IMR-90 (cell line): ENCODE measurements around the gene WIPF1. TPM values are rescaled to one million over a fixed set of nuclear protein-coding genes. Genes with fewer than 3 reads are reported as not detected.

ENCODE experiments used
- ATAC-seq: fragments of 200-7000 bp; cut with Tn5 transposase; 2 replicates; pipeline ENCODE4 v1.9.1; 2020; ENCODE audit warnings: low read depth, mild to moderate bottlenecking, moderate library complexity
- BruUV-seq: library from RNA; stranded (reverse); fragments of 400-500 nt; replicated peaks from 2 replicates; lab custom pipeline; 2021; lab: Mats Ljungman, UMichigan
- CTCF ChIA-PET: fragments of 300-600 bp; formaldehyde crosslinking; extraction: SDS; loops from one replicate; lab custom pipeline; 2021; ENCODE audit warnings: antibody characterized with exemption; lab: Yijun Ruan, JAX
- POLR2A ChIA-PET: fragments of 300-600 bp; sonication (Branson Sonifier 250); formaldehyde crosslinking; loops from one replicate; lab custom pipeline; 2022; ENCODE audit warnings: antibody characterized with exemption; ENCODE audit not compliant: unreplicated experiment; lab: Charles Lee
- DNase-seq: peaks from one replicate; pipeline ENCODE4 v3.0.0; 2013
- H2AFZ ChIP-seq: replicated peaks from 2 replicates; pipeline ENCODE3; 2013; ENCODE audit warnings: low read length, mild to moderate bottlenecking; ENCODE audit not compliant: poor library complexity
- H2AK5ac ChIP-seq: 2 replicates; pipeline ENCODE4 v1.6.1; 2013; ENCODE audit warnings: low read depth, low read length, inconsistent platforms
- H2AK9ac ChIP-seq: replicated peaks from 2 replicates; pipeline ENCODE3; 2013; ENCODE audit warnings: mild to moderate bottlenecking, low read depth, low read length, moderate library complexity; ENCODE audit not compliant: poor library complexity
- H2BK120ac ChIP-seq: 2 replicates; pipeline ENCODE4 v1.6.1; 2013; ENCODE audit warnings: low read depth, low read length, inconsistent platforms
- H2BK15ac ChIP-seq: 3 replicates; pipeline ENCODE4 v1.6.1; 2013; ENCODE audit warnings: low read depth, low read length, inconsistent platforms
- H2BK20ac ChIP-seq: 2 replicates; pipeline ENCODE4 v1.6.1; 2013; ENCODE audit warnings: low read depth, mild to moderate bottlenecking, inconsistent platforms, low read length, moderate library complexity
- H2BK5ac ChIP-seq: 2 replicates; pipeline ENCODE4 v1.6.1; 2013; ENCODE audit warnings: mild to moderate bottlenecking, low read depth, low read length, inconsistent platforms; ENCODE audit not compliant: poor library complexity, severe bottlenecking
- H3K14ac ChIP-seq: replicated peaks from 2 replicates; pipeline ENCODE4 v1.6.1; 2013; ENCODE audit warnings: low read depth, low read length, inconsistent platforms
- H3K18ac ChIP-seq: 2 replicates; pipeline ENCODE4 v1.6.1; 2013; ENCODE audit warnings: low read depth, low read length, control low read depth
- H3K23ac ChIP-seq: 2 replicates; pipeline ENCODE4 v1.6.1; 2013; ENCODE audit warnings: low read depth, low read length, inconsistent platforms
- H3K27ac ChIP-seq: 2 replicates; pipeline ENCODE4 v1.5.1; 2013; ENCODE audit warnings: mild to moderate bottlenecking, control low read depth, low read length; ENCODE audit not compliant: insufficient read depth
- H3K27me3 ChIP-seq: 2 replicates; pipeline ENCODE4 v1.6.1; 2013; ENCODE audit warnings: low read length; ENCODE audit not compliant: control insufficient read depth, insufficient read depth
- H3K36me3 ChIP-seq: 2 replicates; pipeline ENCODE4 v1.6.1; 2013; ENCODE audit warnings: low read length, mixed read lengths; ENCODE audit not compliant: control insufficient read depth, insufficient read depth
- H3K4ac ChIP-seq: 2 replicates; pipeline ENCODE4 v1.6.1; 2013; ENCODE audit warnings: low read depth, low read length, inconsistent platforms
- H3K4me1 ChIP-seq: 2 replicates; pipeline ENCODE4 v1.6.1; 2013; ENCODE audit warnings: low read length, mixed read lengths; ENCODE audit not compliant: control insufficient read depth, insufficient read depth
- H3K4me2 ChIP-seq: 2 replicates; pipeline ENCODE4 v1.6.1; 2013; ENCODE audit warnings: low read depth, mild to moderate bottlenecking, control low read depth, low read length, moderate library complexity
- H3K4me3 ChIP-seq: 2 replicates; pipeline ENCODE4 v1.5.1; 2013; ENCODE audit warnings: low read depth, mild to moderate bottlenecking, control low read depth, low read length, moderate library complexity; ENCODE audit not compliant: insufficient read depth
- H3K56ac ChIP-seq: 2 replicates; pipeline ENCODE4 v1.6.1; 2013; ENCODE audit warnings: low read length, inconsistent platforms; ENCODE audit not compliant: insufficient read depth; ENCODE audit errors: extremely low read depth
- H3K79me1 ChIP-seq, 2 experiments: 2 replicates each; pipeline ENCODE4 v1.6.1; 2013; ENCODE audit warnings: low read length in 2 of 2, inconsistent platforms in 1 of 2, low read depth in 1 of 2
- H3K9ac ChIP-seq: 2 replicates; pipeline ENCODE4 v1.6.1; 2013; ENCODE audit warnings: low read depth, low read length, control low read depth
- H3K9me1 ChIP-seq: 2 replicates; pipeline ENCODE4 v1.6.1; 2013; ENCODE audit warnings: low read length, inconsistent platforms; ENCODE audit not compliant: insufficient read depth
- H3K9me3 ChIP-seq: 2 replicates; pipeline ENCODE4 v1.6.1; 2013; ENCODE audit warnings: low read length; ENCODE audit not compliant: control insufficient read depth, insufficient read depth
- H4K20me1 ChIP-seq: 2 replicates; pipeline ENCODE4 v1.6.1; 2013; ENCODE audit warnings: low read length, inconsistent platforms; ENCODE audit not compliant: insufficient read depth
- H4K5ac ChIP-seq: 2 replicates; pipeline ENCODE4 v1.6.1; 2013; ENCODE audit warnings: mild to moderate bottlenecking, low read depth, low read length, control low read depth
- H4K8ac ChIP-seq, 2 experiments: 2 replicates each; pipeline ENCODE4 v1.6.1; 2013; ENCODE audit warnings: low read depth in 2 of 2, low read length in 2 of 2, control low read depth in 1 of 2, inconsistent platforms in 1 of 2
- H4K91ac ChIP-seq: 2 replicates; pipeline ENCODE4 v1.6.1; 2013; ENCODE audit warnings: low read depth, low read length, inconsistent platforms; ENCODE audit not compliant: insufficient read depth
- CTCF ChIP-seq: conservative IDR thresholded peaks from 2 replicates; pipeline ENCODE4 v1.5.1; 2012; ENCODE audit warnings: mild to moderate bottlenecking, low read depth, low read length, improper control_type of control experiment
- MAFK ChIP-seq: IDR thresholded peaks from 2 replicates; pipeline ENCODE4 v1.6.1; 2012; ENCODE audit warnings: low read depth, low read length, improper control_type of control experiment
- NFE2L2 ChIP-seq: fragments of 150-350 bp; IDR thresholded peaks from 2 replicates; pipeline ENCODE4 v1.6.1; 2016; ENCODE audit warnings: low read depth, mild to moderate bottlenecking, low read length
- POLR2A ChIP-seq: IDR thresholded peaks from 2 replicates; pipeline ENCODE4 v1.6.1; 2012; ENCODE audit warnings: mild to moderate bottlenecking, low read depth, low read length
- RAD21 ChIP-seq: IDR thresholded peaks from 2 replicates; pipeline ENCODE4 v1.6.1; 2012; ENCODE audit warnings: low read length, improper control_type of control experiment
- RFX5 ChIP-seq: IDR thresholded peaks from 2 replicates; pipeline ENCODE4 v1.8.0; 2012; ENCODE audit warnings: low read depth, mild to moderate bottlenecking, low read length, moderate library complexity
- WGBS, 2 experiments: methylation state at CpG; one replicate each; pipeline versions ENCODE4 v1.1.5 to v1.1.7; 2013; ENCODE audit warnings: missing lambda C conversion rate in 2 of 2; ENCODE audit not compliant: insufficient read length in 1 of 2; ENCODE audit errors: extremely low coverage in 2 of 2; 5-methylcytosine and 5-hydroxymethylcytosine counted together
- dilution Hi-C: fragments of 300-500 bp; cut with HindIII; formaldehyde crosslinking; loops from one replicate; pipeline ENCODE4 v1.14.3; 2018; ENCODE audit warnings: low sequenced_read_pairs; ENCODE audit not compliant: unreplicated experiment
- in situ Hi-C: fragments of 300-500 bp; cut with MboI; formaldehyde crosslinking; loops from 3 replicates; pipeline ENCODE4 v1.14.3; 2019; ENCODE audit warnings: low sequenced_read_pairs, inconsistent platforms, mixed read lengths
- intact Hi-C: fragments of 100-400 bp; cut with micrococcal nuclease; formaldehyde crosslinking; loops from 2 replicates; pipeline ENCODE4 v1.10.0; 2022
- polyA plus RNA-seq, 3 experiments: library from polyadenylated mRNA; depleted of rRNA; stranded (reverse); fragments of >200 nt; gene quantifications; 2 replicates each; pipeline ENCODE4 v1.2.3, GENCODE V29; 2012; ENCODE audit warnings: low replicate concordance in 1 of 3
- total RNA-seq: library from RNA; depleted of rRNA; stranded (reverse); fragments of >200 nt; gene quantifications from 2 replicates; pipeline ENCODE4 v1.2.3, GENCODE V29; 2012

WIPF1 gene
- total and polyA plus RNA-seq, 2 of the 4 experiments (the other 2 are of a cell fraction), result 2.7 to 13.5 TPM

- no peak for TF ChIP-seq RAD21
- TF ChIP-seq MAFK, result no peak
- TF ChIP-seq NFE2L2, result no peak
- TF ChIP-seq CTCF, result no peak
- TF ChIP-seq POLR2A, result no peak
- no peak for TF ChIP-seq RFX5
- POLR2A ChIA-PET, result no interaction called here
- H2AK5ac ChIP-seq, result no peak overlapping the region; the same call in 1 of the 2 replicates
- dilution Hi-C loops, result no loop called here
- H3K23ac ChIP-seq, result no peak overlapping the region
- peaks cover 4 to 25% of the 10 kb centered on the region in 2 experiments; a peak in 3 of 4 replicates for H3K79me1 ChIP-seq
- H3K27ac ChIP-seq, result no peak overlapping the region
- 0 out of 4 replicates have a peak overlapping the region, but pooled peaks of 1 of the 2 experiments have one; percentile 33 for H4K8ac ChIP-seq
- H3K9me3 ChIP-seq, result no peaks in the 10 kb centered on the region
- CTCF ChIA-PET, result interaction anchor here (0.6 kb wide), 1 partner anchor 616 kb away, joined by 4 read pairs; no protein-coding TSS in a partner anchor
- H3K9ac ChIP-seq, result no peak overlapping the region
- H2AFZ ChIP-seq, result no peak overlapping the region
- no peak overlapping the region for H3K18ac ChIP-seq
- H3K14ac ChIP-seq, result no peak overlapping the region
- no peaks in the 10 kb centered on the region for H3K36me3 ChIP-seq
- no peak overlapping the region for H3K56ac ChIP-seq
- intact Hi-C loops, result no loop called here
- no peak overlapping the region for H2BK5ac ChIP-seq
- no peak overlapping the region for H2BK120ac ChIP-seq
- ATAC-seq (no peak), DNase-seq (no peak)
- H3K4me3 ChIP-seq, result no peak overlapping the region
- peaks cover 17% of the 10 kb centered on the region for H3K4me1 ChIP-seq
- H2BK20ac ChIP-seq, result no peak overlapping the region
- no peak overlapping the region for H4K5ac ChIP-seq
- peaks cover 12% of the 10 kb centered on the region for H3K9me1 ChIP-seq
- in situ Hi-C loops, result no loop called here
- H4K20me1 ChIP-seq, result peaks cover 3% of the 10 kb centered on the region; the same call in 1 of the 2 replicates
- no CpG with 5 or more reads among the region's 3 CpGs for WGBS, 2 experiments
- H3K4ac ChIP-seq, result no peak overlapping the region
- no peak overlapping the region for H2BK15ac ChIP-seq
- no peaks in the 10 kb centered on the region for H3K27me3 ChIP-seq
- no peak overlapping the region for H3K4me2 ChIP-seq
- no peak overlapping the region for H4K91ac ChIP-seq
- no TSS peak for BruUV-seq
- H2AK9ac ChIP-seq, result no peak overlapping the region
Observed at GRCh38 chr2:174635015-174635593, 37.5 kb upstream of the WIPF1 start.
